ENCODE data around the gene ARL5A.

DNA sequence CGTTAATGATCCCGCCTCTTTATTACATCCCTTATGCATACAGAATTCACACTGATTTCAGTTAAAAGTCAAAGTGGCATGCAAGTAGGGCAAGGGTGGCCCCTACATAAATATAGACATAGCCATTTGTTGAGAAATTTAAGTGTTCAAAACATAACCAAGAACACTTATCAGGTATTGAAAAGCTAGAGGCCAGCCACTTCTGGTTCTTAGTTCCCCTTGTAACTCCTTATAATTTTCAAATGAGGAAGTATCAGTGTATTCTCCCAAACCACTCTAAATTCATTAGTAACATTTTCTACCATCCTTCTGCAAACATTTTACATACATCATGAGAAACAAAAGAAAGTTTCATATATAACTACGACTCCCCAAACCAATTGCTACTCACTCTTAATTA, 5.8 kb upstream of the ARL5A start:
- TF ChIP-seq POLR2A (IDR thresholded peaks at IDR 0.05): no peak
- TF ChIP-seq, protein P1, sequence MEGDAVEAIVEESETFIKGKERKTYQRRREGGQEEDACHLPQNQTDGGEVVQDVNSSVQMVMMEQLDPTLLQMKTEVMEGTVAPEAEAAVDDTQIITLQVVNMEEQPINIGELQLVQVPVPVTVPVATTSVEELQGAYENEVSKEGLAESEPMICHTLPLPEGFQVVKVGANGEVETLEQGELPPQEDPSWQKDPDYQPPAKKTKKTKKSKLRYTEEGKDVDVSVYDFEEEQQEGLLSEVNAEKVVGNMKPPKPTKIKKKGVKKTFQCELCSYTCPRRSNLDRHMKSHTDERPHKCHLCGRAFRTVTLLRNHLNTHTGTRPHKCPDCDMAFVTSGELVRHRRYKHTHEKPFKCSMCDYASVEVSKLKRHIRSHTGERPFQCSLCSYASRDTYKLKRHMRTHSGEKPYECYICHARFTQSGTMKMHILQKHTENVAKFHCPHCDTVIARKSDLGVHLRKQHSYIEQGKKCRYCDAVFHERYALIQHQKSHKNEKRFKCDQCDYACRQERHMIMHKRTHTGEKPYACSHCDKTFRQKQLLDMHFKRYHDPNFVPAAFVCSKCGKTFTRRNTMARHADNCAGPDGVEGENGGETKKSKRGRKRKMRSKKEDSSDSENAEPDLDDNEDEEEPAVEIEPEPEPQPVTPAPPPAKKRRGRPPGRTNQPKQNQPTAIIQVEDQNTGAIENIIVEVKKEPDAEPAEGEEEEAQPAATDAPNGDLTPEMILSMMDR (IDR thresholded peaks at IDR 0.05): no peak

Data from body of pancreas (tissue), 4 donors.